ENCODE data around the gene FAU. TPM values are rescaled to one million over a fixed set of nuclear protein-coding genes. Genes with fewer than 3 reads are reported as not detected.
A peak's percentile ranks its signal among the peaks of the same experiment; 100 is the strongest.

FAU gene
- polyA plus RNA-seq, 1 of the 3 experiments (the other 2 are of a cell fraction), result 1,210 TPM

DNA sequence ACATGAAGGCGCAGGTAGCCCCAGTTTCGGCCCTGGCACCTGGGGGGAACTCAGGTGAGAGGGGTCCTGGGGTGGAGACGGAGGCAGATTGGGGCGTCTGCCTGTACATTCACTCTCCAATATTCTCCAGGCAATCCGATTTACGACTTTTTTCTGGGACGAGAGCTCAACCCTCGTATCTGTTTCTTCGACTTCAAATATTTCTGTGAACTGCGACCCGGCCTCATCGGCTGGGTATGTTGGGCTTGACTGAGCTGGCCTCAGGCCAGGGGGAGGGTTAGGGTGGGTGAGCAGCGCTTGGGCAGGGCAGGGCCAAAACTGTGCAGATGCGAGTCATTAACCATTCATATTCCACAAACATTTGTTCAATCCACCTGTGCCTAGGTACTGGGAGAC is 8.6 kb downstream of the FAU start:
- TF ChIP-seq MAX (IDR thresholded peaks at IDR 0.05; ENCODE audit: low read depth), result no peak
- TF ChIP-seq, protein P1, sequence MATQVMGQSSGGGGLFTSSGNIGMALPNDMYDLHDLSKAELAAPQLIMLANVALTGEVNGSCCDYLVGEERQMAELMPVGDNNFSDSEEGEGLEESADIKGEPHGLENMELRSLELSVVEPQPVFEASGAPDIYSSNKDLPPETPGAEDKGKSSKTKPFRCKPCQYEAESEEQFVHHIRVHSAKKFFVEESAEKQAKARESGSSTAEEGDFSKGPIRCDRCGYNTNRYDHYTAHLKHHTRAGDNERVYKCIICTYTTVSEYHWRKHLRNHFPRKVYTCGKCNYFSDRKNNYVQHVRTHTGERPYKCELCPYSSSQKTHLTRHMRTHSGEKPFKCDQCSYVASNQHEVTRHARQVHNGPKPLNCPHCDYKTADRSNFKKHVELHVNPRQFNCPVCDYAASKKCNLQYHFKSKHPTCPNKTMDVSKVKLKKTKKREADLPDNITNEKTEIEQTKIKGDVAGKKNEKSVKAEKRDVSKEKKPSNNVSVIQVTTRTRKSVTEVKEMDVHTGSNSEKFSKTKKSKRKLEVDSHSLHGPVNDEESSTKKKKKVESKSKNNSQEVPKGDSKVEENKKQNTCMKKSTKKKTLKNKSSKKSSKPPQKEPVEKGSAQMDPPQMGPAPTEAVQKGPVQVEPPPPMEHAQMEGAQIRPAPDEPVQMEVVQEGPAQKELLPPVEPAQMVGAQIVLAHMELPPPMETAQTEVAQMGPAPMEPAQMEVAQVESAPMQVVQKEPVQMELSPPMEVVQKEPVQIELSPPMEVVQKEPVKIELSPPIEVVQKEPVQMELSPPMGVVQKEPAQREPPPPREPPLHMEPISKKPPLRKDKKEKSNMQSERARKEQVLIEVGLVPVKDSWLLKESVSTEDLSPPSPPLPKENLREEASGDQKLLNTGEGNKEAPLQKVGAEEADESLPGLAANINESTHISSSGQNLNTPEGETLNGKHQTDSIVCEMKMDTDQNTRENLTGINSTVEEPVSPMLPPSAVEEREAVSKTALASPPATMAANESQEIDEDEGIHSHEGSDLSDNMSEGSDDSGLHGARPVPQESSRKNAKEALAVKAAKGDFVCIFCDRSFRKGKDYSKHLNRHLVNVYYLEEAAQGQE (IDR thresholded peaks at IDR 0.05; ENCODE audit: low read depth, low read length), result no peak
- 0 out of 2 replicates have a peak, but pooled peaks have one; percentile 16 for TF ChIP-seq CTCF (IDR thresholded peaks at IDR 0.05)
- peak; percentile 33; the same call in 1 of the 2 replicates for TF ChIP-seq NFIC (IDR thresholded peaks at IDR 0.05; ENCODE audit: borderline replicate concordance)
- Histone ChIP-seq H3K4me3 (ENCODE audit: low read depth in 2 of 2, low read length in 1 of 2) (peak overlapping the region; percentile 64 to 83), H2AFZ (ENCODE audit: low read depth) (no peak overlapping the region), H3K9me3 (no peaks in the 10 kb centered on the region), H3K4me2 (peak overlapping the region; percentile 93), H3K9me2 (no peaks in the 10 kb centered on the region), H4K20me1 (ENCODE audit: insufficient read depth) (peaks cover 6% of the 10 kb centered on the region; the same call in 1 of the 2 replicates), H3K4me1 (ENCODE audit: control insufficient read depth in 1 of 2, insufficient read depth in 2 of 2, low read depth in 1 of 2, low read length in 1 of 2) (peaks cover 14 to 54% of the 10 kb centered on the region in 2 experiments; a peak in 3 of 4 replicates), H3K36me3 (replicated peaks in 1 of 2; ENCODE audit: control insufficient read depth in 1 of 2, insufficient read depth in 2 of 2, low read length in 1 of 2) (peaks cover 12 to 24% of the 10 kb centered on the region in 2 experiments), H3K27ac (ENCODE audit: low read depth in 2 of 2, low read length in 1 of 2) (peak overlapping the region in 1 of 2 experiments; percentile 89; a peak in 2 of 4 replicates), H3K27me3 (ENCODE audit: insufficient read depth) (no peaks in the 10 kb centered on the region), H3K9ac (no peak overlapping the region), H3K79me2 (ENCODE audit: insufficient read depth) (peaks cover 20% of the 10 kb centered on the region), H3F3A (replicated peaks; ENCODE audit: insufficient read depth) (peaks cover 19% of the 10 kb centered on the region)
- ChIA-PET CTCF (interaction anchor here (0.6 to 6.1 kb wide), 24 partner anchors 8 to 800 kb away, joined by 3 to 150 read pairs (median 3); partner anchors contain the start of genes ARL2, CAPN1, FAU and MRPL49), POLR2A (interaction anchor here (1.4 to 4.1 kb wide), 5 partner anchors 9 to 99 kb away, joined by 5 to 27 read pairs (median 14); partner anchors contain the start of genes ARL2, FAU, MRPL49 and SYVN1)
- 38% methylated on average over 14 of the region's 14 CpGs for WGBS (ENCODE audit: low lambda C conversion rate)
- peak; percentile 63 for DNase-seq

- Histone ChIP-seq H3K4me2 (peak overlapping the region; percentile 93), H3K27ac (ENCODE audit: low read depth in 2 of 2, low read length in 1 of 2) (peak overlapping the region in 1 of 2 experiments; percentile 89; a peak in 2 of 4 replicates), H3K9me3 (no peaks in the 10 kb centered on the region), H3K9me2 (no peaks in the 10 kb centered on the region), H3K27me3 (ENCODE audit: insufficient read depth) (no peaks in the 10 kb centered on the region), H2AFZ (ENCODE audit: low read depth) (no peak overlapping the region), H3K4me1 (ENCODE audit: control insufficient read depth in 1 of 2, insufficient read depth in 2 of 2, low read depth in 1 of 2, low read length in 1 of 2) (peaks cover 14 to 52% of the 10 kb centered on the region in 2 experiments; a peak in 3 of 4 replicates), H3K9ac (no peak overlapping the region; the same call in 1 of the 2 replicates), H3K79me2 (ENCODE audit: insufficient read depth) (peaks cover 20% of the 10 kb centered on the region), H3K4me3 (ENCODE audit: low read depth in 2 of 2, low read length in 1 of 2) (peak overlapping the region; percentile 64 to 83), H3K36me3 (replicated peaks in 1 of 2; ENCODE audit: control insufficient read depth in 1 of 2, insufficient read depth in 2 of 2, low read length in 1 of 2) (peaks cover 7 to 28% of the 10 kb centered on the region in 2 experiments), H4K20me1 (ENCODE audit: insufficient read depth) (peaks cover 6% of the 10 kb centered on the region; the same call in 1 of the 2 replicates), H3F3A (replicated peaks; ENCODE audit: insufficient read depth) (peaks cover 13% of the 10 kb centered on the region)
- peak; percentile 85 for DNase-seq
- POLR2A ChIA-PET, result interaction anchor here (0.7 to 4.1 kb wide), 9 partner anchors 9 to 189 kb away, joined by 3 to 27 read pairs (median 5); partner anchors contain the start of genes ARL2, FAU and MRPL49
- CTCF ChIA-PET, result interaction anchor here (0.6 to 6.1 kb wide), 41 partner anchors 8 to 800 kb away, joined by 3 to 150 read pairs (median 3); partner anchors contain the start of genes ARL2, CAPN1, FAU and MRPL49
- WGBS (ENCODE audit: low lambda C conversion rate), result 5% methylated on average over 27 of the region's 57 CpGs
- no peak for TF ChIP-seq NRF1 (IDR thresholded peaks at IDR 0.05; ENCODE audit: low read depth, low read length)
- peak; percentile 80 for TF ChIP-seq CTCF (IDR thresholded peaks at IDR 0.05)
- no peak for TF ChIP-seq NFIC (IDR thresholded peaks at IDR 0.05; ENCODE audit: borderline replicate concordance)
- no peak for TF ChIP-seq TCF12 (IDR thresholded peaks at IDR 0.05)
- TF ChIP-seq MEF2A (IDR thresholded peaks at IDR 0.05; ENCODE audit: borderline replicate concordance, low read depth), result no peak
- TF ChIP-seq TEAD4 (IDR thresholded peaks at IDR 0.05; ENCODE audit: borderline replicate concordance, insufficient read depth), result no peak
- no peak for TF ChIP-seq GABPA (IDR thresholded peaks at IDR 0.05; ENCODE audit: low read depth)
- TF ChIP-seq, protein P2, sequence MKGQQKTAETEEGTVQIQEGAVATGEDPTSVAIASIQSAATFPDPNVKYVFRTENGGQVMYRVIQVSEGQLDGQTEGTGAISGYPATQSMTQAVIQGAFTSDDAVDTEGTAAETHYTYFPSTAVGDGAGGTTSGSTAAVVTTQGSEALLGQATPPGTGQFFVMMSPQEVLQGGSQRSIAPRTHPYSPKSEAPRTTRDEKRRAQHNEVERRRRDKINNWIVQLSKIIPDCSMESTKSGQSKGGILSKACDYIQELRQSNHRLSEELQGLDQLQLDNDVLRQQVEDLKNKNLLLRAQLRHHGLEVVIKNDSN (IDR thresholded peaks at IDR 0.05; ENCODE audit: borderline replicate concordance, low read depth), result no peak
- TF ChIP-seq RXRA (IDR thresholded peaks at IDR 0.05; ENCODE audit: borderline replicate concordance, low read depth), result no peak
- TF ChIP-seq FOXJ3 (CRISPR knock-in tag; IDR thresholded peaks at IDR 0.05), result no peak
- TF ChIP-seq FOSL2 (IDR thresholded peaks at IDR 0.05; ENCODE audit: borderline replicate concordance, low read depth), result no peak
These were observed 9.2 kb downstream of the FAU start for GRCh38 chr11:65112546-65113360.

Data from SK-N-SH (cell line).